SIG-M5 (cell line): Measurements from ENCODE around the gene TBCD.

ENCODE experiments used
- DNase-seq: peaks from one replicate; lab custom pipeline; 2025; lab: John Stamatoyannopoulos, UW

Gene TBCD

GRCh38 chr17:82926081-82926480, 174.2 kb downstream of the TBCD start:
- no peak for DNase-seq

- DNase-seq: no peak
These were observed 174.9 kb downstream of the TBCD start for GRCh38 chr17:82926716-82927115.

- DNase-seq: no peak
These were observed 175.4 kb downstream of the TBCD start for GRCh38 chr17:82927311-82927660.

GRCh38 chr17:82927661-82928601, 176.1 kb downstream of the TBCD start:
- no peak for DNase-seq

- DNase-seq: no peak
These were observed 177.3 kb downstream of the TBCD start for GRCh38 chr17:82929011-82929622.

GRCh38 chr17:82929676-82930042, 177.8 kb downstream of the TBCD start:
- DNase-seq: no peak

GRCh38 chr17:82930043-82930923, 178.4 kb downstream of the TBCD start:
- DNase-seq: no peak

- DNase-seq: no peak
These were observed 179.2 kb downstream of the TBCD start for GRCh38 chr17:82930924-82931698.

- no peak for DNase-seq
These were observed 180.0 kb downstream of the TBCD start for GRCh38 chr17:82931699-82932517.

- no peak for DNase-seq
These were observed 180.8 kb downstream of the TBCD start for GRCh38 chr17:82932518-82933310.

- DNase-seq: no peak
These were observed 182.0 kb downstream of the TBCD start for GRCh38 chr17:82933911-82934310.

- DNase-seq: no peak
These were observed 184.3 kb downstream of the TBCD start for GRCh38 chr17:82935966-82936767.

GRCh38 chr17:82936768-82937171, 184.9 kb downstream of the TBCD start:
- DNase-seq: no peak

GRCh38 chr17:82937411-82938371, 185.8 kb downstream of the TBCD start:
- no peak for DNase-seq

- no peak for DNase-seq
These were observed 186.6 kb downstream of the TBCD start for GRCh38 chr17:82938486-82938872.

- DNase-seq: no peak
These were observed 187.2 kb downstream of the TBCD start for GRCh38 chr17:82938873-82939620.

GRCh38 chr17:82939621-82940135, 187.8 kb downstream of the TBCD start:
- no peak for DNase-seq
